Activated T-cell treated with anti-CD3 and anti-CD28 coated beads, Interleukin-2, amount 50 U/mL, for 4 hours (primary cell): ENCODE data around the gene PHC2. TPM values are rescaled to one million over a fixed set of nuclear protein-coding genes. Genes with fewer than 3 reads are reported as not detected.

ENCODE experiments used
- ATAC-seq, 2 donors: fragments of 200-7000 bp; cut with Tn5 transposase; one replicate each; pipeline ENCODE4 v1.10.0; 2021
- DNase-seq: peaks from one replicate; pipeline ENCODE4 v3.0.0-alpha.2; 2020
- H3K27me3 Mint-ChIP-seq: one replicate; pipeline ENCODE4 v1.8.0; 2021; ENCODE audit warnings: low read depth, mixed read lengths
- H3K36me3 Mint-ChIP-seq: one replicate; pipeline ENCODE4 v1.8.0; 2022; ENCODE audit warnings: mixed read lengths; ENCODE audit not compliant: insufficient read depth
- H3K4me1 Mint-ChIP-seq: one replicate; pipeline ENCODE4 v1.8.0; 2021; ENCODE audit warnings: low read depth, mixed read lengths
- H3K4me3 Mint-ChIP-seq: one replicate; pipeline ENCODE4 v1.8.0; 2021; ENCODE audit warnings: mild to moderate bottlenecking, moderate library complexity, mixed read lengths
- H3K9me3 Mint-ChIP-seq: one replicate; pipeline ENCODE4 v1.8.0; 2021; ENCODE audit warnings: mixed read lengths
- total RNA-seq, 3 donors: library from RNA; stranded (reverse); gene quantifications; one replicate each; pipeline ENCODE4 v1.2.1, GENCODE V29; 2021

The PHC2 gene
- total RNA-seq, 3 donors from 2014 or later = 22.8 to 31.7 (median 30.5) TPM

- ATAC-seq = no peak
- Mint-ChIP-seq H3K9me3 (no peaks in the 10 kb centered on the region), H3K4me1 (peaks cover 57% of the 10 kb centered on the region), H3K27me3 (no peaks in the 10 kb centered on the region), H3K4me3 (no peak overlapping the region), H3K36me3 (peaks cover 10% of the 10 kb centered on the region)
- DNase-seq = no peak
These were observed 85.9 kb downstream of the PHC2 start for GRCh38 chr1:33344896-33345560.

- H3K36me3 Mint-ChIP-seq = peaks cover 10% of the 10 kb centered on the region
- H3K4me3 Mint-ChIP-seq = no peak overlapping the region
- no peaks in the 10 kb centered on the region for H3K9me3 Mint-ChIP-seq
- no peaks in the 10 kb centered on the region for H3K27me3 Mint-ChIP-seq
- no peak for DNase-seq
- peaks cover 53% of the 10 kb centered on the region for H3K4me1 Mint-ChIP-seq
- no peak for ATAC-seq
These were observed 87.4 kb downstream of the PHC2 start for GRCh38 chr1:33343539-33343938.

- DNase-seq (no peak), ATAC-seq (no peak)
- H3K4me3 Mint-ChIP-seq = no peak overlapping the region
- peaks cover 9% of the 10 kb centered on the region for H3K36me3 Mint-ChIP-seq
- H3K27me3 Mint-ChIP-seq = no peaks in the 10 kb centered on the region
- peaks cover 45% of the 10 kb centered on the region for H3K4me1 Mint-ChIP-seq
- no peaks in the 10 kb centered on the region for H3K9me3 Mint-ChIP-seq
These were observed 88.7 kb downstream of the PHC2 start for GRCh38 chr1:33342041-33342723.

GRCh38 chr1:33341190-33341589 lies 89.7 kb downstream of the PHC2 start:
- ATAC-seq = no peak

GRCh38 chr1:33339413-33339812 lies 91.5 kb downstream of the PHC2 start:
- Mint-ChIP-seq H3K4me1 (peaks cover 32% of the 10 kb centered on the region), H3K4me3 (no peak overlapping the region), H3K27me3 (no peaks in the 10 kb centered on the region), H3K36me3 (peaks cover 6% of the 10 kb centered on the region), H3K9me3 (no peaks in the 10 kb centered on the region)
- ATAC-seq = no peak
- no peak for DNase-seq

More at GRCh38 chr1:33341190-33341589, 89.7 kb downstream of the PHC2 start:
- H3K27me3 Mint-ChIP-seq = no peaks in the 10 kb centered on the region
- H3K36me3 Mint-ChIP-seq = peaks cover 1% of the 10 kb centered on the region
- H3K4me3 Mint-ChIP-seq = no peak overlapping the region
- peaks cover 35% of the 10 kb centered on the region for H3K4me1 Mint-ChIP-seq
- DNase-seq = no peak
- no peaks in the 10 kb centered on the region for H3K9me3 Mint-ChIP-seq

- H3K36me3 Mint-ChIP-seq = peaks cover 8% of the 10 kb centered on the region
- ATAC-seq (no peak), DNase-seq (no peak)
- no peaks in the 10 kb centered on the region for H3K9me3 Mint-ChIP-seq
- H3K4me3 Mint-ChIP-seq = no peak overlapping the region
- peaks cover 30% of the 10 kb centered on the region for H3K4me1 Mint-ChIP-seq
- H3K27me3 Mint-ChIP-seq = no peaks in the 10 kb centered on the region
These were observed 92.3 kb downstream of the PHC2 start for GRCh38 chr1:33338440-33339211.

- Mint-ChIP-seq H3K36me3 (peaks cover 12% of the 10 kb centered on the region), H3K4me3 (no peak overlapping the region)
These were observed 92.9 kb downstream of the PHC2 start for GRCh38 chr1:33338048-33338439.

GRCh38 chr1:33337441-33337840 lies 93.5 kb downstream of the PHC2 start:
- Mint-ChIP-seq H3K4me3 (no peak overlapping the region), H3K4me1 (peaks cover 26% of the 10 kb centered on the region), H3K36me3 (peaks cover 13% of the 10 kb centered on the region), H3K27me3 (no peaks in the 10 kb centered on the region), H3K9me3 (no peaks in the 10 kb centered on the region)
- ATAC-seq (no peak), DNase-seq (no peak)

More at GRCh38 chr1:33338048-33338439, 92.9 kb downstream of the PHC2 start:
- no peak for DNase-seq
- H3K27me3 Mint-ChIP-seq = no peaks in the 10 kb centered on the region
- H3K9me3 Mint-ChIP-seq = no peaks in the 10 kb centered on the region
- H3K4me1 Mint-ChIP-seq = peaks cover 28% of the 10 kb centered on the region
- ATAC-seq = no peak

- ATAC-seq (no peak), DNase-seq (no peak)
- no peaks in the 10 kb centered on the region for H3K27me3 Mint-ChIP-seq
- H3K4me3 Mint-ChIP-seq = no peak overlapping the region
- peaks cover 24% of the 10 kb centered on the region for H3K4me1 Mint-ChIP-seq
- H3K36me3 Mint-ChIP-seq = peaks cover 15% of the 10 kb centered on the region
- H3K9me3 Mint-ChIP-seq = no peaks in the 10 kb centered on the region
These were observed 94.3 kb downstream of the PHC2 start for GRCh38 chr1:33336580-33336979.

- Mint-ChIP-seq H3K27me3 (no peaks in the 10 kb centered on the region), H3K9me3 (no peaks in the 10 kb centered on the region), H3K4me3 (no peak overlapping the region), H3K36me3 (peaks cover 18% of the 10 kb centered on the region), H3K4me1 (peaks cover 14% of the 10 kb centered on the region)
- ATAC-seq = no peak
- no peak for DNase-seq
These were observed 95.9 kb downstream of the PHC2 start for GRCh38 chr1:33335020-33335419.

- H3K27me3 Mint-ChIP-seq = no peaks in the 10 kb centered on the region
- ATAC-seq (no peak), DNase-seq (no peak)
- peaks cover 12% of the 10 kb centered on the region for H3K4me1 Mint-ChIP-seq
- no peaks in the 10 kb centered on the region for H3K9me3 Mint-ChIP-seq
- H3K36me3 Mint-ChIP-seq = peaks cover 24% of the 10 kb centered on the region
- H3K4me3 Mint-ChIP-seq = no peak overlapping the region
These were observed 96.8 kb downstream of the PHC2 start for GRCh38 chr1:33334081-33334552.

- no peaks in the 10 kb centered on the region for H3K9me3 Mint-ChIP-seq
- peaks cover 32% of the 10 kb centered on the region for H3K36me3 Mint-ChIP-seq
- H3K27me3 Mint-ChIP-seq = no peaks in the 10 kb centered on the region
- ATAC-seq (no peak), DNase-seq (no peak)
- no peak overlapping the region for H3K4me3 Mint-ChIP-seq
- peaks cover 8% of the 10 kb centered on the region for H3K4me1 Mint-ChIP-seq
These were observed 98.0 kb downstream of the PHC2 start for GRCh38 chr1:33332881-33333280.

GRCh38 chr1:33332357-33332789 lies 98.5 kb downstream of the PHC2 start:
- Mint-ChIP-seq H3K4me3 (no peak overlapping the region), H3K9me3 (no peaks in the 10 kb centered on the region), H3K4me1 (peaks cover 8% of the 10 kb centered on the region), H3K27me3 (no peaks in the 10 kb centered on the region), H3K36me3 (peaks cover 32% of the 10 kb centered on the region)
- ATAC-seq (no peak), DNase-seq (no peak)
